MCF 10A (cell line): ENCODE results near the gene MARS1. TPM values are rescaled to one million over a fixed set of nuclear protein-coding genes. Genes with fewer than 3 reads are reported as not detected.
"Not testable (repeated sequence)": the region's sequence is repeated elsewhere in the genome, so short reads cannot be mapped to it uniquely, and the experiment has no call there.

Experiments
- BruUV-seq: library from RNA; stranded (reverse); fragments of 400-500 nt; replicated peaks from 2 replicates; lab custom pipeline; 2021; lab: Mats Ljungman, UMichigan
- CTCF ChIA-PET: fragments of 300-600 bp; sonication (Branson Sonifier 250); formaldehyde crosslinking; extraction: SDS; loops from one replicate; lab custom pipeline; 2021; ENCODE audit warnings: antibody characterized with exemption, inconsistent platforms; lab: Yijun Ruan, JAX
- POLR2A ChIA-PET: fragments of 300-600, 350-650 bp; sonication (Branson Sonifier 250); formaldehyde crosslinking; extraction: SDS; loops from one replicate; lab custom pipeline; 2020; ENCODE audit warnings: antibody characterized with exemption, inconsistent platforms; lab: Yijun Ruan, JAX
- DNase-seq: peaks from one replicate; pipeline ENCODE4 v3.0.0-alpha.2; 2018; ENCODE audit not compliant: unreplicated experiment
- H3K27ac Mint-ChIP-seq: one replicate; pipeline ENCODE4 v1.8.0; 2022; ENCODE audit warnings: mild to moderate bottlenecking, low read depth, mixed read lengths; ENCODE audit not compliant: unreplicated experiment
- H3K27me3 Mint-ChIP-seq: one replicate; pipeline ENCODE4 v1.8.0; 2022; ENCODE audit warnings: mixed read lengths; ENCODE audit not compliant: insufficient read depth, unreplicated experiment
- H3K36me3 Mint-ChIP-seq: one replicate; pipeline ENCODE4 v1.8.0; 2022; ENCODE audit warnings: mild to moderate bottlenecking, moderate library complexity, mixed read lengths; ENCODE audit not compliant: insufficient read depth, unreplicated experiment
- H3K4me1 Mint-ChIP-seq: one replicate; pipeline ENCODE4 v1.8.0; 2022; ENCODE audit warnings: mixed read lengths; ENCODE audit not compliant: insufficient read depth, unreplicated experiment
- H3K4me3 Mint-ChIP-seq: one replicate; pipeline ENCODE4 v1.8.0; 2022; ENCODE audit warnings: mild to moderate bottlenecking, moderate library complexity, mixed read lengths; ENCODE audit not compliant: unreplicated experiment
- H3K9me3 Mint-ChIP-seq: one replicate; pipeline ENCODE4 v1.8.0; 2022; ENCODE audit warnings: mixed read lengths; ENCODE audit not compliant: unreplicated experiment
- CTCF ChIP-seq: fragments of 200-600 bp; IDR thresholded peaks from one replicate; pipeline ENCODE4 v1.8.0; 2022; ENCODE audit warnings: antibody characterized with exemption, mild to moderate bottlenecking; ENCODE audit not compliant: unreplicated experiment
- intact Hi-C: fragments of 100-400 bp; cut with micrococcal nuclease; formaldehyde crosslinking; loops from 2 replicates; pipeline ENCODE4 v1.14.1; 2022
- total RNA-seq: library from RNA; stranded (reverse); gene quantifications from 2 replicates; pipeline ENCODE4 v1.2.3, GENCODE V29; 2022

MARS1 gene
- total RNA-seq, 1 experiment from 2014 or later = 762 TPM

GRCh38 chr12:57506541-57506940 is 18.7 kb downstream of the MARS1 start:
- intact Hi-C loops, H3K9me3 Mint-ChIP-seq, H3K4me1 Mint-ChIP-seq, BruUV-seq, H3K4me3 Mint-ChIP-seq, H3K27ac Mint-ChIP-seq, DNase-seq, POLR2A ChIA-PET, H3K27me3 Mint-ChIP-seq: not testable (repeated sequence)
- H3K36me3 Mint-ChIP-seq = peaks cover 88% of the 10 kb centered on the region
- CTCF ChIA-PET = interaction anchor here (0.7 to 1.4 kb wide), 4 partner anchors 9 to 127 kb away, joined by 3 to 8 read pairs (median 5); no protein-coding TSS in a partner anchor

GRCh38 chr12:57507796-57508195 is 19.9 kb downstream of the MARS1 start:
- DNase-seq, BruUV-seq, H3K4me1 Mint-ChIP-seq, H3K27ac Mint-ChIP-seq, POLR2A ChIA-PET, H3K9me3 Mint-ChIP-seq, H3K4me3 Mint-ChIP-seq, intact Hi-C loops, H3K27me3 Mint-ChIP-seq, CTCF ChIA-PET: not testable (repeated sequence)
- peaks cover 88% of the 10 kb centered on the region for H3K36me3 Mint-ChIP-seq

- Mint-ChIP-seq H3K27me3 (no peaks in the 10 kb centered on the region), H3K4me3 (no peak overlapping the region), H3K36me3 (peaks cover 88% of the 10 kb centered on the region), H3K4me1 (peaks cover 12% of the 10 kb centered on the region), H3K9me3 (no peaks in the 10 kb centered on the region), H3K27ac (no peak overlapping the region)
- TF ChIP-seq CTCF = no peak
- ChIA-PET CTCF (interaction anchor here (0.7 to 1.0 kb wide), 2 partner anchors 48 to 204 kb away, joined by 3 to 4 read pairs; no protein-coding TSS in a partner anchor), POLR2A (interaction anchor here (0.7 to 3.0 kb wide), 3 partner anchors 8 to 12 kb away, joined by 4 to 37 read pairs (median 5); partner anchors contain the start of gene DDIT3)
- DNase-seq = no peak
- no TSS peak for BruUV-seq
- intact Hi-C loops = no loop called here
Observed at GRCh38 chr12:57511161-57511560, 23.3 kb downstream of the MARS1 start.

- BruUV-seq = no TSS peak
- POLR2A ChIA-PET = interaction anchor here (0.7 to 3.0 kb wide), 3 partner anchors 8 to 12 kb away, joined by 4 to 37 read pairs (median 5); partner anchors contain the start of gene DDIT3
- Mint-ChIP-seq H3K27me3 (no peaks in the 10 kb centered on the region), H3K4me3 (no peak overlapping the region), H3K27ac (no peak overlapping the region), H3K9me3 (no peaks in the 10 kb centered on the region), H3K4me1 (peaks cover 14% of the 10 kb centered on the region), H3K36me3 (peaks cover 88% of the 10 kb centered on the region)
- no peak for DNase-seq
- CTCF ChIA-PET = interaction anchor here (0.7 to 1.0 kb wide), 2 partner anchors 49 to 204 kb away, joined by 3 to 4 read pairs; no protein-coding TSS in a partner anchor
- TF ChIP-seq CTCF = no peak
- intact Hi-C loops = no loop called here
Observed at GRCh38 chr12:57511588-57512325, 23.9 kb downstream of the MARS1 start.

GRCh38 chr12:57512665-57513064 is 24.8 kb downstream of the MARS1 start:
- intact Hi-C loops = no loop called here
- H3K4me3 Mint-ChIP-seq = no peak overlapping the region
- DNase-seq = no peak
- TF ChIP-seq CTCF = no peak
- no TSS peak for BruUV-seq
- H3K36me3 Mint-ChIP-seq = peaks cover 96% of the 10 kb centered on the region
- H3K9me3 Mint-ChIP-seq = no peaks in the 10 kb centered on the region
- ChIA-PET POLR2A (no interaction called here), CTCF (interaction anchor here (0.7 kb wide), 1 partner anchor 53 kb away, joined by 4 read pairs; the partner anchor contains the start of gene GLI1)
- H3K27me3 Mint-ChIP-seq = no peaks in the 10 kb centered on the region
- peaks cover 23% of the 10 kb centered on the region for H3K4me1 Mint-ChIP-seq
- no peak overlapping the region for H3K27ac Mint-ChIP-seq
